Panc1 (cell line): ENCODE data around the gene LIPE.

ENCODE experiments used
- CTCF ChIP-seq: fragments of 450-650 bp; IDR thresholded peaks from 2 replicates; pipeline ENCODE4 v1.5.1; 2017; ENCODE audit warnings: mild to moderate bottlenecking
- POLR2AphosphoS5 ChIP-seq: IDR thresholded peaks from 2 replicates; pipeline ENCODE4 v1.6.1; 2012; ENCODE audit warnings: mild to moderate bottlenecking, low read depth, low read length, moderate library complexity
- REST ChIP-seq, 2 experiments: IDR thresholded peaks; 2 replicates each; pipeline ENCODE4 v1.6.1; 2011 to 2012; ENCODE audit warnings: low read depth in 2 of 2, control low read depth in 1 of 2, low read length in 1 of 2, mild to moderate bottlenecking in 1 of 2, moderate library complexity in 1 of 2; ENCODE audit not compliant: insufficient read depth in 1 of 2
- SIN3A ChIP-seq: IDR thresholded peaks from 2 replicates; pipeline ENCODE4 v1.6.1; 2012; ENCODE audit warnings: low read depth, mild to moderate bottlenecking, low read length, moderate library complexity, borderline replicate concordance; ENCODE audit not compliant: insufficient read depth
- TCF7L2 ChIP-seq: IDR thresholded peaks from 2 replicates; pipeline ENCODE4 v1.6.1; 2011; ENCODE audit warnings: mild to moderate bottlenecking, low read depth, low read length, inconsistent platforms

GRCh38 chr19:42431486-42431885 is 4.3 kb upstream of the LIPE start:
- TF ChIP-seq CTCF, result no peak
- TF ChIP-seq REST (IDR thresholded peaks at IDR 0.05; ENCODE audit: insufficient read depth in 1 of 2, low read depth in 2 of 2, low read length in 1 of 2), result no peak
- TF ChIP-seq SIN3A, result no peak
- no peak for TF ChIP-seq POLR2AphosphoS5
- no peak for TF ChIP-seq TCF7L2
